Liver (tissue), 9 donors: ENCODE data around the gene FAM120B. TPM values are rescaled to one million over a fixed set of nuclear protein-coding genes. Genes with fewer than 3 reads are reported as not detected.

Source experiments
- DNase-seq: peaks from one replicate; pipeline ENCODE4 v3.0.0-alpha.2; 2017; ENCODE audit warnings: low spot score
- H3K27ac ChIP-seq, 2 donors: one replicate each; pipeline ENCODE4 v1.7.0; 2013; ENCODE audit warnings: inconsistent platforms in 2 of 2, low read length in 2 of 2, control low read depth in 1 of 2, low read depth in 1 of 2, mild to moderate bottlenecking in 1 of 2
- H3K27me3 ChIP-seq, 4 donors: one replicate each; pipeline versions ENCODE4 v1.6.1 to v1.7.0; 2013; ENCODE audit warnings: low read length in 3 of 4, inconsistent platforms in 1 of 4, mild to moderate bottlenecking in 1 of 4, moderate library complexity in 1 of 4; ENCODE audit not compliant: control insufficient read depth in 4 of 4, insufficient read depth in 4 of 4
- H3K36me3 ChIP-seq, 4 donors: one replicate each; pipeline versions ENCODE4 v1.6.1 to v1.7.0; 2013; ENCODE audit warnings: low read length in 3 of 4, mild to moderate bottlenecking in 3 of 4, low read depth in 1 of 4, moderate library complexity in 1 of 4; ENCODE audit not compliant: control insufficient read depth in 4 of 4, insufficient read depth in 3 of 4
- H3K4me1 ChIP-seq, 4 donors: one replicate each; pipeline versions ENCODE4 v1.6.1 to v1.7.0; 2013; ENCODE audit warnings: low read length in 3 of 4, mild to moderate bottlenecking in 3 of 4, moderate library complexity in 1 of 4; ENCODE audit not compliant: control insufficient read depth in 4 of 4, insufficient read depth in 4 of 4
- H3K4me3 ChIP-seq, 3 donors: one replicate each; pipeline versions ENCODE4 v1.6.1 to v1.7.0; 2013; ENCODE audit warnings: low read length in 3 of 3, control low read depth in 1 of 3, low read depth in 1 of 3, mild to moderate bottlenecking in 1 of 3
- H3K9ac ChIP-seq, 2 donors: one replicate each; pipeline ENCODE4 v1.7.0; 2013; ENCODE audit warnings: low read length in 2 of 2, mild to moderate bottlenecking in 2 of 2, moderate library complexity in 2 of 2, control low read depth in 1 of 2, low read depth in 1 of 2
- H3K9me3 ChIP-seq, 4 donors: one replicate each; pipeline versions ENCODE4 v1.6.1 to v1.7.0; 2013; ENCODE audit warnings: low read length in 3 of 4; ENCODE audit not compliant: control insufficient read depth in 4 of 4
- CTCF ChIP-seq: fragments of 150-350 bp; IDR thresholded peaks from 2 replicates; pipeline ENCODE4 v1.5.1; 2017; ENCODE audit warnings: improper control_type of control experiment, low read depth, low read length; ENCODE audit not compliant: missing input control
- EGR1 ChIP-seq, 2 donors: IDR thresholded peaks; 2 replicates each; pipeline ENCODE4 v1.6.1; 2016 to 2018; ENCODE audit warnings: antibody characterized with exemption in 2 of 2, low read depth in 2 of 2
- FOXA1 ChIP-seq: IDR thresholded peaks from 2 replicates; pipeline ENCODE4 v1.6.1; 2016; ENCODE audit warnings: antibody characterized with exemption
- FOXA2 ChIP-seq: IDR thresholded peaks from 2 replicates; pipeline ENCODE4 v1.6.1; 2016; ENCODE audit warnings: antibody characterized with exemption
- GABPA ChIP-seq, 2 donors: IDR thresholded peaks in 1 of 2; conservative IDR thresholded peaks in 1 of 2; 2 replicates each; pipeline ENCODE4 v1.6.1; 2016; ENCODE audit warnings: antibody characterized with exemption in 2 of 2, mild to moderate bottlenecking in 1 of 2, moderate library complexity in 1 of 2
- HNF4A ChIP-seq, 2 donors: conservative IDR thresholded peaks; 2 replicates each; pipeline ENCODE4 v1.6.1; 2016; ENCODE audit warnings: antibody characterized with exemption in 2 of 2, mild to moderate bottlenecking in 2 of 2
- HNF4G ChIP-seq: IDR thresholded peaks from 2 replicates; pipeline ENCODE4 v1.6.1; 2016; ENCODE audit warnings: antibody characterized with exemption
- JUND ChIP-seq, 2 donors: IDR thresholded peaks; 2 replicates each; pipeline ENCODE4 v1.6.1; 2016; ENCODE audit warnings: antibody characterized with exemption in 2 of 2
- MAX ChIP-seq: IDR thresholded peaks from 2 replicates; pipeline ENCODE4 v1.6.1; 2016; ENCODE audit warnings: antibody characterized with exemption
- NR2F2 ChIP-seq: IDR thresholded peaks from 2 replicates; pipeline ENCODE4 v1.6.1; 2016; ENCODE audit warnings: antibody characterized with exemption
- RAD21 ChIP-seq, 2 donors: IDR thresholded peaks; 2 replicates each; pipeline ENCODE4 v1.6.1; 2016; ENCODE audit warnings: antibody characterized with exemption in 2 of 2, mild to moderate bottlenecking in 2 of 2
- REST ChIP-seq: IDR thresholded peaks from 2 replicates; pipeline ENCODE4 v1.6.1; 2016; ENCODE audit warnings: antibody characterized with exemption, mild to moderate bottlenecking
- RXRA ChIP-seq, 2 donors: IDR thresholded peaks; 2 replicates each; pipeline ENCODE4 v1.6.1; 2017 to 2018; ENCODE audit warnings: antibody characterized with exemption in 2 of 2, mild to moderate bottlenecking in 1 of 2
- SP1 ChIP-seq: IDR thresholded peaks from 2 replicates; pipeline ENCODE4 v1.6.1; 2018; ENCODE audit warnings: antibody characterized with exemption, mild to moderate bottlenecking
- TAF1 ChIP-seq: conservative IDR thresholded peaks from 2 replicates; pipeline ENCODE4 v1.6.1; 2016; ENCODE audit warnings: antibody characterized with exemption, mild to moderate bottlenecking
- YY1 ChIP-seq: IDR thresholded peaks from 2 replicates; pipeline ENCODE4 v1.6.1; 2016; ENCODE audit warnings: antibody characterized with exemption, mild to moderate bottlenecking
- ZBTB33 ChIP-seq: IDR thresholded peaks from 2 replicates; pipeline ENCODE4 v1.6.1; 2016; ENCODE audit warnings: antibody characterized with exemption
- WGBS: extraction: QIAGEN DNeasy Blood & Tissue Kit; methylation state at CpG from one replicate; pipeline ENCODE4 v1.1.7; 2013; 5-methylcytosine and 5-hydroxymethylcytosine counted together
- polyA plus RNA-seq, 2 donors: library from polyadenylated mRNA; stranded (reverse) in 1 of 2; unstranded in 1 of 2; fragments of 200-250 nt in 1 of 2; fragments of >200 nt in 1 of 2; fragmentation: Nextera tagmentation in 1 of 2; extraction: Ambion mirVana in 1 of 2; gene quantifications; one replicate each; pipeline versions ENCODE4 v1.2.1 to v1.2.3, GENCODE V29; 2013 to 2015
- total RNA-seq, 2 donors: library from RNA; depleted of rRNA; stranded (reverse); fragments of >200 nt; gene quantifications; one replicate each; pipeline ENCODE4 v1.2.3, GENCODE V29; 2014
- donor health status: healthy.
- donor health status: healthy.
- donor health status: healthy.
- donor health status: healthy.
- donor health status: healthy.

The FAM120B gene
- total and polyA plus RNA-seq, 4 donors = 6.0 to 11.1 (median 9.1) TPM

- TF ChIP-seq JUND (IDR thresholded peaks at IDR 0.05) = no peak
- no peak for TF ChIP-seq YY1
- no peak for TF ChIP-seq CTCF
- no peak for TF ChIP-seq NR2F2
- TF ChIP-seq RXRA (IDR thresholded peaks at IDR 0.05) = no peak
- no peak for TF ChIP-seq REST
- no peak for TF ChIP-seq TAF1
- TF ChIP-seq HNF4A (conservative IDR thresholded peaks at IDR 0.05) = no peak
- no peak for TF ChIP-seq GABPA (IDR thresholded peaks at IDR 0.05 in 1 of 2, conservative IDR thresholded peaks at IDR 0.05 in 1 of 2)
- no peak for TF ChIP-seq FOXA1
- TF ChIP-seq MAX = no peak
- no peak for TF ChIP-seq RAD21 (IDR thresholded peaks at IDR 0.05)
- no peak for TF ChIP-seq HNF4G
- TF ChIP-seq SP1 = no peak
- TF ChIP-seq EGR1 (IDR thresholded peaks at IDR 0.05; ENCODE audit: low read depth in 2 of 2) = no peak
- no peak for TF ChIP-seq FOXA2
- no peaks in the 10 kb centered on the region for H3K27me3 ChIP-seq
Measured at GRCh38 chr6:170270984-170271593, 35.5 kb upstream of the FAM120B start.

GRCh38 chr6:170271771-170272314, 34.7 kb upstream of the FAM120B start:
- WGBS = 85% methylated on average over 32 of the region's 32 CpGs
- H3K27me3 ChIP-seq = no peaks in the 10 kb centered on the region
- H3K36me3 ChIP-seq = no peaks in the 10 kb centered on the region
- no peak for DNase-seq
- H3K9me3 ChIP-seq = no peaks in the 10 kb centered on the region
- H3K4me1 ChIP-seq = peaks cover 0 to 8% (median 3%) of the 10 kb centered on the region in 4 donors
- H3K9ac ChIP-seq = no peak overlapping the region
- H3K4me3 ChIP-seq = no peak overlapping the region
- H3K27ac ChIP-seq = no peak overlapping the region
- no peak for TF ChIP-seq GABPA (IDR thresholded peaks at IDR 0.05 in 1 of 2, conservative IDR thresholded peaks at IDR 0.05 in 1 of 2)
- TF ChIP-seq JUND (IDR thresholded peaks at IDR 0.05) = no peak
- TF ChIP-seq HNF4A (conservative IDR thresholded peaks at IDR 0.05) = no peak
- no peak for TF ChIP-seq FOXA1
- TF ChIP-seq MAX = no peak
- no peak for TF ChIP-seq HNF4G
- TF ChIP-seq RAD21 (IDR thresholded peaks at IDR 0.05) = no peak
- no peak for TF ChIP-seq ZBTB33
- TF ChIP-seq FOXA2 = no peak
- no peak for TF ChIP-seq REST
- no peak for TF ChIP-seq YY1
- no peak for TF ChIP-seq SP1
- no peak for TF ChIP-seq RXRA (IDR thresholded peaks at IDR 0.05)
- no peak for TF ChIP-seq TAF1

More at GRCh38 chr6:170270984-170271593, 35.5 kb upstream of the FAM120B start:
- Histone ChIP-seq H3K4me1 (peaks cover 0 to 1% (median under 1%) of the 10 kb centered on the region in 4 donors), H3K9ac (no peak overlapping the region), H3K4me3 (no peak overlapping the region), H3K36me3 (no peaks in the 10 kb centered on the region), H3K9me3 (no peaks in the 10 kb centered on the region), H3K27ac (no peak overlapping the region)
- WGBS = 94% methylated on average over 19 of the region's 19 CpGs
- no peak for DNase-seq
